Measurements from ENCODE around the gene SPEM1.

SPEM1 gene

GRCh38 chr17:7419819-7420610, at the start of gene SPEM1:
Gene SPEM1 (plus strand): TSS chr17:7420324. CDS start chr17:7420385, 61 bp downstream.
- TF ChIP-seq GATA2 (IDR thresholded peaks at IDR 0.05; ENCODE audit: low read depth, low read length) (no peak), GATA3 (IDR thresholded peaks at IDR 0.05; ENCODE audit: low read depth, low read length) (no peak)

- TF ChIP-seq GATA3 (IDR thresholded peaks at IDR 0.05; ENCODE audit: low read depth, low read length) (no peak), GATA2 (IDR thresholded peaks at IDR 0.05; ENCODE audit: low read depth, low read length) (no peak)
Measured at GRCh38 chr17:7370853-7371252, 49.3 kb upstream of the SPEM1 start.

- TF ChIP-seq GATA2 (IDR thresholded peaks at IDR 0.05; ENCODE audit: low read depth, low read length) (no peak), GATA3 (IDR thresholded peaks at IDR 0.05; ENCODE audit: low read depth, low read length) (no peak)
Measured at GRCh38 chr17:7374353-7374752, 45.8 kb upstream of the SPEM1 start.

GRCh38 chr17:7379134-7379533, 41.0 kb upstream of the SPEM1 start:
- TF ChIP-seq GATA3 (IDR thresholded peaks at IDR 0.05; ENCODE audit: low read depth, low read length) (no peak), GATA2 (IDR thresholded peaks at IDR 0.05; ENCODE audit: low read depth, low read length) (no peak)

- TF ChIP-seq GATA2 (IDR thresholded peaks at IDR 0.05; ENCODE audit: low read depth, low read length) (no peak), GATA3 (IDR thresholded peaks at IDR 0.05; ENCODE audit: low read depth, low read length) (no peak)
Measured at GRCh38 chr17:7380321-7380720, 39.8 kb upstream of the SPEM1 start.

GRCh38 chr17:7380855-7381683, 39.1 kb upstream of the SPEM1 start, which contains the start of gene TNK1:
Gene TNK1 (plus strand): TSS chr17:7381089. CDS start chr17:7382927, 1,838 bp downstream.
- no peak for TF ChIP-seq GATA3 (IDR thresholded peaks at IDR 0.05; ENCODE audit: low read depth, low read length)

- TF ChIP-seq GATA3 (IDR thresholded peaks at IDR 0.05; ENCODE audit: low read depth, low read length) (no peak), GATA2 (IDR thresholded peaks at IDR 0.05; ENCODE audit: low read depth, low read length) (no peak)
Measured at GRCh38 chr17:7382901-7383300, 37.2 kb upstream of the SPEM1 start.

- TF ChIP-seq GATA2 (IDR thresholded peaks at IDR 0.05; ENCODE audit: low read depth, low read length) (no peak), GATA3 (IDR thresholded peaks at IDR 0.05; ENCODE audit: low read depth, low read length) (no peak)
Measured at GRCh38 chr17:7383371-7383741, 36.8 kb upstream of the SPEM1 start.

- TF ChIP-seq GATA3 (IDR thresholded peaks at IDR 0.05; ENCODE audit: low read depth, low read length) (no peak), GATA2 (IDR thresholded peaks at IDR 0.05; ENCODE audit: low read depth, low read length) (no peak)
Measured at GRCh38 chr17:7383742-7384488, 36.2 kb upstream of the SPEM1 start.

GRCh38 chr17:7384489-7385081, 35.5 kb upstream of the SPEM1 start:
- TF ChIP-seq GATA3 (IDR thresholded peaks at IDR 0.05; ENCODE audit: low read depth, low read length) (no peak), GATA2 (IDR thresholded peaks at IDR 0.05; ENCODE audit: low read depth, low read length) (no peak)

GRCh38 chr17:7388856-7389255, 31.3 kb upstream of the SPEM1 start:
- TF ChIP-seq GATA2 (IDR thresholded peaks at IDR 0.05; ENCODE audit: low read depth, low read length) (no peak), GATA3 (IDR thresholded peaks at IDR 0.05; ENCODE audit: low read depth, low read length) (no peak)

GRCh38 chr17:7389924-7390910, 29.9 kb upstream of the SPEM1 start:
- TF ChIP-seq GATA3 (IDR thresholded peaks at IDR 0.05; ENCODE audit: low read depth, low read length), result no peak
- TF ChIP-seq GATA2 (IDR thresholded peaks at IDR 0.05; ENCODE audit: low read depth, low read length), result no peak

- TF ChIP-seq GATA3 (IDR thresholded peaks at IDR 0.05; ENCODE audit: low read depth, low read length) (no peak), GATA2 (IDR thresholded peaks at IDR 0.05; ENCODE audit: low read depth, low read length) (no peak)
Measured at GRCh38 chr17:7391307-7391706, 28.8 kb upstream of the SPEM1 start.

All from SH-SY5Y (cell line).